ENCODE measurements around the gene GDPD1. TPM values are rescaled to one million over a fixed set of nuclear protein-coding genes. Genes with fewer than 3 reads are reported as not detected.
"Not testable (repeated sequence)": the region's sequence is repeated elsewhere in the genome, so short reads cannot be mapped to it uniquely, and the experiment has no call there.

Gene GDPD1
- total RNA-seq, 1 donor from 2014 or later = 8.4 TPM

GRCh38 chr17:59278406-59278805 lies 58.1 kb downstream of the GDPD1 start:
- H3K9me3 Mint-ChIP-seq = no peaks in the 10 kb centered on the region
- H3K36me3 Mint-ChIP-seq = no peaks in the 10 kb centered on the region
- H3K4me3 Mint-ChIP-seq = no peak overlapping the region
- H3K4me1 Mint-ChIP-seq (ENCODE audit: unreplicated experiment) = no peaks in the 10 kb centered on the region
- TF ChIP-seq CTCF (conservative IDR thresholded peaks at IDR 0.05) = no peak
- no peak overlapping the region for H3K27ac Mint-ChIP-seq
- no peaks in the 10 kb centered on the region for H3K27me3 Mint-ChIP-seq
- DNase-seq (ENCODE audit: extremely low spot score, unreplicated experiment) = no peak

DNA sequence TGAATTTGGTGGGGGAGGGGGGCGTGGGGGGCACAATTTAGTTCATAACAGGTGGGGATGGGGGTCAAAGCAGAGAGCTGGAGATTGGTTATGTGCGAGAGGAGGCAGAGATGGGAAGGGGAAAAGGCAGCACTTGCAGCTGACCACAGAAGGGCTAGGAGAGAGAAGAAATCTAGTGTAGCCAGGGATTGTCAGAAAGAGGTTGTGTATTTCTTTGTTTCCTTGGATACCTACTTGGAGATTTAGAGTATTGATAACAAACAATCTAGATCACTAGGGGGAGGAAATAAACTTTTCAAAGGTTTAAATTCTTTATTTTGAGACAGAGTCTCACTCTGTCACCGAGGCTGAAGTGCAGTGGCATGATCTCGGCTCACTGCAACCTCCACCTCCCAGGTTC lies 64.0 kb downstream of the GDPD1 start:
- no peaks in the 10 kb centered on the region for H3K4me1 Mint-ChIP-seq (ENCODE audit: unreplicated experiment)
- H3K27me3 Mint-ChIP-seq = no peaks in the 10 kb centered on the region
- H3K27ac Mint-ChIP-seq = no peak overlapping the region
- no peak for DNase-seq (ENCODE audit: extremely low spot score, unreplicated experiment)
- no peaks in the 10 kb centered on the region for H3K36me3 Mint-ChIP-seq
- H3K4me3 Mint-ChIP-seq = no peak overlapping the region
- no peaks in the 10 kb centered on the region for H3K9me3 Mint-ChIP-seq
- TF ChIP-seq CTCF (conservative IDR thresholded peaks at IDR 0.05) = no peak

DNA sequence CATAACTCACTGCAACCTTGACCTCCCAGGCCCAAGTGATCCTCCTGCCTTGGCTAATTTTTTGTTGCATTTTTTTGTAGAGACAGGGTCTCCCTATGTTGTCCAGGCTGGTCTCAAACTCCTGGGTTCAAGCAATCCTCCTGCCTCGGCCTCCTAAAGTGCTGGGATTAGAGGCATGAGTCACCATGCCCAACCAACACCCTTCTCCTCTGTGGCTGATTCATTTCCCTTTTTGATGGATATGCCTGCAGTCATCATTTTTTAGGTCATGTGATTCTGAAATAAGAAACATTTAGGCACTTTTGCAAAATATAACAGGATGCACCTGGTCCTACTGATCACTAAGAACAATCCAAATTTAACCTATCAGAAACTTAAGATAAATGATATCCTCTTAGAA lies 67.1 kb downstream of the GDPD1 start:
- H3K36me3 Mint-ChIP-seq = no peaks in the 10 kb centered on the region
- H3K9me3 Mint-ChIP-seq = no peaks in the 10 kb centered on the region
- H3K27ac Mint-ChIP-seq = no peak overlapping the region
- peaks cover 10% of the 10 kb centered on the region for H3K4me1 Mint-ChIP-seq (ENCODE audit: unreplicated experiment)
- no peak overlapping the region for H3K4me3 Mint-ChIP-seq
- no peaks in the 10 kb centered on the region for H3K27me3 Mint-ChIP-seq
- TF ChIP-seq CTCF (conservative IDR thresholded peaks at IDR 0.05) = no peak
- DNase-seq (ENCODE audit: extremely low spot score, unreplicated experiment) = no peak

DNA sequence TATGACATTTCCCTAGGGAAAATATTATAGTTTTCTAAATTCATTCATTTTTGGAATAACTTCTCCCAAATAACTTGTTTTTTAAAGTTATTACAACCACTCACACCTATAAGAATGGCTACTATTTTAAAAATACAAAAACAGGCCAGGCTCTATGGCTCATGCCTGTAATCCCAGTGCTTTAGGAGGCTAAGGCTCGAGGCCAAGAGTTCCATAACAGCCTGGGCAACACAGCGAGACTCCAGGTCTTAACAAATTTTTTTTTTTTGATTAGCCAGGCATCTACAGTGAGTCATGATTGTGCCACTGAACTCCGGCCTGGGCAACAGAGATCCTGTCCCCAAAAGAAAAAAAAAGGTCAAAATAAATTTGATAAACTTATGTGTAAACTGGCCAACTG lies 67.6 kb downstream of the GDPD1 start:
- no peaks in the 10 kb centered on the region for H3K9me3 Mint-ChIP-seq
- no peak overlapping the region for H3K4me3 Mint-ChIP-seq
- peaks cover 10% of the 10 kb centered on the region for H3K4me1 Mint-ChIP-seq (ENCODE audit: unreplicated experiment)
- DNase-seq (ENCODE audit: extremely low spot score, unreplicated experiment) = no peak
- no peak overlapping the region for H3K27ac Mint-ChIP-seq
- no peak for TF ChIP-seq CTCF (conservative IDR thresholded peaks at IDR 0.05)
- H3K36me3 Mint-ChIP-seq = no peaks in the 10 kb centered on the region
- H3K27me3 Mint-ChIP-seq = no peaks in the 10 kb centered on the region

- TF ChIP-seq CTCF (conservative IDR thresholded peaks at IDR 0.05) = no peak
- Mint-ChIP-seq H3K4me3 (no peak overlapping the region), H3K9me3 (no peaks in the 10 kb centered on the region), H3K27ac (peak overlapping the region; percentile 67), H3K36me3 (no peaks in the 10 kb centered on the region), H3K27me3 (no peaks in the 10 kb centered on the region), H3K4me1 (ENCODE audit: unreplicated experiment) (peaks cover 10% of the 10 kb centered on the region)
- no peak for DNase-seq (ENCODE audit: extremely low spot score, unreplicated experiment)
Observed at GRCh38 chr17:59289981-59290301, 69.6 kb downstream of the GDPD1 start.

- not testable (repeated sequence) for H3K4me3 Mint-ChIP-seq; H3K36me3 Mint-ChIP-seq; DNase-seq (ENCODE audit: extremely low spot score, unreplicated experiment); H3K9me3 Mint-ChIP-seq; H3K27me3 Mint-ChIP-seq
- Mint-ChIP-seq H3K27ac (peak overlapping the region; percentile 67), H3K4me1 (ENCODE audit: unreplicated experiment) (peaks cover 10% of the 10 kb centered on the region)
Observed at GRCh38 chr17:59290302-59290998, 70.1 kb downstream of the GDPD1 start.

Data from type B pancreatic cell (in vitro differentiated cells).